Measurements from ENCODE around the gene COX4I1.

Gene COX4I1

GRCh38 chr16:85832570-85833218, 33.2 kb downstream of the COX4I1 start:
- no peak for TF ChIP-seq CTCF (IDR thresholded peaks at IDR 0.05)
- Mint-ChIP-seq H3K27ac (no peak overlapping the region), H3K36me3 (ENCODE audit: low read depth) (peaks cover 5% of the 10 kb centered on the region), H3K4me3 (no peak overlapping the region), H3K9me3 (peaks cover 19% of the 10 kb centered on the region), H3K4me1 (no peaks in the 10 kb centered on the region), H3K27me3 (ENCODE audit: low read depth, poor library complexity) (peaks cover 55% of the 10 kb centered on the region)
- DNase-seq: no peak

GRCh38 chr16:85833219-85833920, 33.9 kb downstream of the COX4I1 start:
- Mint-ChIP-seq H3K27me3 (ENCODE audit: low read depth, poor library complexity) (peaks cover 55% of the 10 kb centered on the region), H3K36me3 (ENCODE audit: low read depth) (peaks cover 5% of the 10 kb centered on the region), H3K27ac (no peak overlapping the region), H3K4me3 (no peak overlapping the region), H3K9me3 (peaks cover 19% of the 10 kb centered on the region), H3K4me1 (no peaks in the 10 kb centered on the region)
- no peak for DNase-seq
- TF ChIP-seq CTCF (IDR thresholded peaks at IDR 0.05): no peak

GRCh38 chr16:85834741-85835140, 35.2 kb downstream of the COX4I1 start:
- Mint-ChIP-seq H3K36me3 (ENCODE audit: low read depth) (peaks cover 5% of the 10 kb centered on the region), H3K4me3 (no peak overlapping the region), H3K27ac (no peak overlapping the region), H3K4me1 (no peaks in the 10 kb centered on the region), H3K27me3 (ENCODE audit: low read depth, poor library complexity) (peaks cover 59% of the 10 kb centered on the region), H3K9me3 (peaks cover 19% of the 10 kb centered on the region)
- no peak for TF ChIP-seq CTCF (IDR thresholded peaks at IDR 0.05)
- DNase-seq: no peak

- peaks cover 19% of the 10 kb centered on the region for H3K9me3 Mint-ChIP-seq
- no peak overlapping the region for H3K4me3 Mint-ChIP-seq
- peaks cover 61% of the 10 kb centered on the region for H3K27me3 Mint-ChIP-seq (ENCODE audit: low read depth, poor library complexity)
These were observed 35.8 kb downstream of the COX4I1 start for GRCh38 chr16:85835227-85835751.

GRCh38 chr16:85835956-85836705, 36.6 kb downstream of the COX4I1 start:
- no peak for TF ChIP-seq CTCF (IDR thresholded peaks at IDR 0.05)
- DNase-seq: no peak
- Mint-ChIP-seq H3K4me3 (no peak overlapping the region), H3K27me3 (ENCODE audit: low read depth, poor library complexity) (peaks cover 60% of the 10 kb centered on the region), H3K4me1 (no peaks in the 10 kb centered on the region), H3K36me3 (ENCODE audit: low read depth) (peaks cover 5% of the 10 kb centered on the region), H3K9me3 (peaks cover 17% of the 10 kb centered on the region), H3K27ac (no peak overlapping the region)

More at GRCh38 chr16:85835227-85835751, 35.8 kb downstream of the COX4I1 start:
- no peak for DNase-seq
- peaks cover 5% of the 10 kb centered on the region for H3K36me3 Mint-ChIP-seq (ENCODE audit: low read depth)
- H3K4me1 Mint-ChIP-seq: no peaks in the 10 kb centered on the region
- no peak for TF ChIP-seq CTCF (IDR thresholded peaks at IDR 0.05)
- H3K27ac Mint-ChIP-seq: no peak overlapping the region

Data from nephron progenitor cell (in vitro differentiated cells).